ENCODE data around the gene NFIL3.
"Not testable (repeated sequence)": the region's sequence is repeated elsewhere in the genome, so short reads cannot be mapped to it uniquely, and the experiment has no call there.

DNA sequence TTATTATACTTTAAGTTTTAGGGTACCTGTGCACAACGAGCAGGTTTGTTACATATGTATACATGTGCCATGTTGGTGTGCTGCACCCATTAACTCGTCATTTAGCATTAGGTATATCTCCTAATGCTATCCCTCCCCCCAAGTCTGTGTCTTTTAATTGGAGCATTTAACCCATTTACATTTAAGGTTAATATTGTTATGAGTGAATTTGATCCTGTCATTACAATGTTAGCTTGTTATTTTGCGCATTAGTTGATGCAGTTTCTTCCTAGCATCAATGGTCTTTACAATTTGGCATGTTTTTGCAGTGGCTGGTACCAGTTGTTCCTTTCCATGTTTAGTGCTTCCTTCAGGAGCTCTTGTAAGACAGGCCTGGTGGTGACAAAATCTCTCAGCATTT, 47.9 kb upstream of the NFIL3 start:
- TF ChIP-seq, protein P1, sequence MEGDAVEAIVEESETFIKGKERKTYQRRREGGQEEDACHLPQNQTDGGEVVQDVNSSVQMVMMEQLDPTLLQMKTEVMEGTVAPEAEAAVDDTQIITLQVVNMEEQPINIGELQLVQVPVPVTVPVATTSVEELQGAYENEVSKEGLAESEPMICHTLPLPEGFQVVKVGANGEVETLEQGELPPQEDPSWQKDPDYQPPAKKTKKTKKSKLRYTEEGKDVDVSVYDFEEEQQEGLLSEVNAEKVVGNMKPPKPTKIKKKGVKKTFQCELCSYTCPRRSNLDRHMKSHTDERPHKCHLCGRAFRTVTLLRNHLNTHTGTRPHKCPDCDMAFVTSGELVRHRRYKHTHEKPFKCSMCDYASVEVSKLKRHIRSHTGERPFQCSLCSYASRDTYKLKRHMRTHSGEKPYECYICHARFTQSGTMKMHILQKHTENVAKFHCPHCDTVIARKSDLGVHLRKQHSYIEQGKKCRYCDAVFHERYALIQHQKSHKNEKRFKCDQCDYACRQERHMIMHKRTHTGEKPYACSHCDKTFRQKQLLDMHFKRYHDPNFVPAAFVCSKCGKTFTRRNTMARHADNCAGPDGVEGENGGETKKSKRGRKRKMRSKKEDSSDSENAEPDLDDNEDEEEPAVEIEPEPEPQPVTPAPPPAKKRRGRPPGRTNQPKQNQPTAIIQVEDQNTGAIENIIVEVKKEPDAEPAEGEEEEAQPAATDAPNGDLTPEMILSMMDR (IDR thresholded peaks at IDR 0.05; ENCODE audit: low read length), result not testable (repeated sequence)
- TF ChIP-seq EZH2 (optimal IDR thresholded peaks at IDR 0.05; ENCODE audit: low read depth, low read length), result not testable (repeated sequence)

Measured in MM.1S (cell line).